Fibroblast of pulmonary artery (primary cell): ENCODE results near the gene LCE3B.

Source experiments
- DNase-seq: peaks from one replicate; pipeline ENCODE4 v3.0.0-alpha.2; 2010; ENCODE audit warnings: low read depth
- H3K4me3 ChIP-seq: replicated peaks from 2 replicates; pipeline ENCODE4 v1.5.1; 2011; ENCODE audit warnings: low read depth, mild to moderate bottlenecking, control low read depth, low read length, moderate library complexity
- TF ChIP-seq, protein P1 (sequence below): IDR thresholded peaks from 2 replicates; pipeline ENCODE4 v1.5.1; 2011; ENCODE audit warnings: mild to moderate bottlenecking, control low read depth, low read length, inconsistent platforms; ENCODE audit errors: missing control alignments

LCE3B gene

GRCh38 chr1:152582647-152583046 lies 31.0 kb upstream of the LCE3B start:
- TF ChIP-seq, protein P1, sequence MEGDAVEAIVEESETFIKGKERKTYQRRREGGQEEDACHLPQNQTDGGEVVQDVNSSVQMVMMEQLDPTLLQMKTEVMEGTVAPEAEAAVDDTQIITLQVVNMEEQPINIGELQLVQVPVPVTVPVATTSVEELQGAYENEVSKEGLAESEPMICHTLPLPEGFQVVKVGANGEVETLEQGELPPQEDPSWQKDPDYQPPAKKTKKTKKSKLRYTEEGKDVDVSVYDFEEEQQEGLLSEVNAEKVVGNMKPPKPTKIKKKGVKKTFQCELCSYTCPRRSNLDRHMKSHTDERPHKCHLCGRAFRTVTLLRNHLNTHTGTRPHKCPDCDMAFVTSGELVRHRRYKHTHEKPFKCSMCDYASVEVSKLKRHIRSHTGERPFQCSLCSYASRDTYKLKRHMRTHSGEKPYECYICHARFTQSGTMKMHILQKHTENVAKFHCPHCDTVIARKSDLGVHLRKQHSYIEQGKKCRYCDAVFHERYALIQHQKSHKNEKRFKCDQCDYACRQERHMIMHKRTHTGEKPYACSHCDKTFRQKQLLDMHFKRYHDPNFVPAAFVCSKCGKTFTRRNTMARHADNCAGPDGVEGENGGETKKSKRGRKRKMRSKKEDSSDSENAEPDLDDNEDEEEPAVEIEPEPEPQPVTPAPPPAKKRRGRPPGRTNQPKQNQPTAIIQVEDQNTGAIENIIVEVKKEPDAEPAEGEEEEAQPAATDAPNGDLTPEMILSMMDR = no peak
- no peak for DNase-seq
- no peak overlapping the region for H3K4me3 ChIP-seq

DNA sequence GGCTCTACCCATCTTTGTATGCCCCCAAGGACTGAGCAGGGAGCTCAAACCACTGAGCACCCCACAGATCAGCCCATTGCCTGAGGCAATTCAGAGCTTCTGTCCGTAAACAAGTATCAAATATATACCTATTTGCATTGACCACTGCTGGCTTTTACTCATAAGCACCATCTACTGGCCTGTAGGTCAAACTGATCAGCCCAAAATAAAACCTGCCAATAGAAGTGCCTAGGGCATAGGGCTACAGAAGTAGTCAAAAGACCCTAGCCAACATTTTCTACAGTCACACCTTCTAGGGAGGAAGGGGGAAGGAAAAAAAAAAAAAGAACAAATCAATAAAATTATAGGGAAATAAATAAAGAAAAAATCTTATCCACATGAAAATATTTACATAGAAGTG lies 28.0 kb upstream of the LCE3B start:
- H3K4me3 ChIP-seq = no peak overlapping the region
- DNase-seq = no peak
- TF ChIP-seq, protein P1 = no peak

DNA sequence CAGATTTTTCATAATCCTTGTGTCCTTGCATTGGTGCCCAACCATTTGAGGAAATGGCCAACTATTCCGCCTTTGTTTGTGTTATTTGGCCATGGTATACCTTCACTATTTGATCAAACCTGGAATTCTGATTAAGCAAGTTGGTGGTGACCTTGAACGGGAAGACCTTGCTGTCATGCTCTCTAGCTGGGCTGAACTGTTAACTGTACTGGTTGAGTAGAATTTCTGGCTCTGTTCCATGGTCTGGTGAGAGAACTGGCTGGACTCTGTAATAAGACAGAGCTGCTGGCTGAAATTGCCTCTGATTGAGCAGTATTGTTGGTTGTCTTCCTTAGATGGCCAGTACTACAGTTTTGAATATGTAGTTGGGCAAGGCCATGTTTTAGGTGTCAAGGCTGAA lies 16.6 kb upstream of the LCE3B start:
- no peak overlapping the region for H3K4me3 ChIP-seq
- DNase-seq = no peak
- TF ChIP-seq, protein P1 = no peak

GRCh38 chr1:152599934-152600333 lies 13.7 kb upstream of the LCE3B start, which contains the start of gene LCE3C:
Gene LCE3C, plus strand, starts transcription at chr1:152600234. Its CDS starts 498 bp downstream, at chr1:152600732.
- no peak for DNase-seq
- H3K4me3 ChIP-seq = no peak within 1 kb of the TSS
- TF ChIP-seq, protein P1 = no peak

DNA sequence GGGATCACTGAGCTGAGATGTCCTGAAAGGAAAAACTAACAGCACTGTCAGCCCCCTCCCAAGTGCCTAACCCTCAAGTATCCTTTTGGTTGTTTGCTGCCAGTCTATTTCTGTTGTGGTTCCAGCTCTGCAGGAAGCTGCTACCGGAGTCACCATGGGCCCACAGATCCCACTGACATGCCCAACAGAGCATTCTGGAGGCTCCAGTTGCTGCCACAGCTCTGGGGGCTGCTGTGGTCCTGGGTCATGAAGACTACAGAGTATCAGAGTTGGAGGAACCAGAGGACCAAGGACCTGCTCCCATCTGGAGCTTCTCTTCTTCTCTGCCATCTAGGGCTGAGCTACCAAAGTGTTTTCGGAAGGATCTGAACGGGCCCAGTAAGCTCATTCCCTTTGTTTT lies 8.4 kb downstream of the LCE3B start:
- TF ChIP-seq, protein P1 = no peak
- no peak overlapping the region for H3K4me3 ChIP-seq
- no peak for DNase-seq

GRCh38 chr1:152622803-152623202 lies 9.2 kb downstream of the LCE3B start, which contains the start of gene LCE3A:
Gene LCE3A, minus strand, starts transcription at chr1:152623103. Its CDS starts 0 bp downstream, at chr1:152623103.
- no peak for DNase-seq
- TF ChIP-seq, protein P1 = no peak
- no peak within 1 kb of the TSS for H3K4me3 ChIP-seq

- H3K4me3 ChIP-seq = no peak overlapping the region
- TF ChIP-seq, protein P1 = no peak
- DNase-seq = no peak
Observed at GRCh38 chr1:152623203-152623844, 9.7 kb downstream of the LCE3B start.
